ENCODE measurements around the gene LRRC23.
"Not testable (repeated sequence)": the region's sequence is repeated elsewhere in the genome, so short reads cannot be mapped to it uniquely, and the experiment has no call there.

Gene LRRC23, protein sequence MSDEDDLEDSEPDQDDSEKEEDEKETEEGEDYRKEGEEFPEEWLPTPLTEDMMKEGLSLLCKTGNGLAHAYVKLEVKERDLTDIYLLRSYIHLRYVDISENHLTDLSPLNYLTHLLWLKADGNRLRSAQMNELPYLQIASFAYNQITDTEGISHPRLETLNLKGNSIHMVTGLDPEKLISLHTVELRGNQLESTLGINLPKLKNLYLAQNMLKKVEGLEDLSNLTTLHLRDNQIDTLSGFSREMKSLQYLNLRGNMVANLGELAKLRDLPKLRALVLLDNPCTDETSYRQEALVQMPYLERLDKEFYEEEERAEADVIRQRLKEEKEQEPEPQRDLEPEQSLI

DNA sequence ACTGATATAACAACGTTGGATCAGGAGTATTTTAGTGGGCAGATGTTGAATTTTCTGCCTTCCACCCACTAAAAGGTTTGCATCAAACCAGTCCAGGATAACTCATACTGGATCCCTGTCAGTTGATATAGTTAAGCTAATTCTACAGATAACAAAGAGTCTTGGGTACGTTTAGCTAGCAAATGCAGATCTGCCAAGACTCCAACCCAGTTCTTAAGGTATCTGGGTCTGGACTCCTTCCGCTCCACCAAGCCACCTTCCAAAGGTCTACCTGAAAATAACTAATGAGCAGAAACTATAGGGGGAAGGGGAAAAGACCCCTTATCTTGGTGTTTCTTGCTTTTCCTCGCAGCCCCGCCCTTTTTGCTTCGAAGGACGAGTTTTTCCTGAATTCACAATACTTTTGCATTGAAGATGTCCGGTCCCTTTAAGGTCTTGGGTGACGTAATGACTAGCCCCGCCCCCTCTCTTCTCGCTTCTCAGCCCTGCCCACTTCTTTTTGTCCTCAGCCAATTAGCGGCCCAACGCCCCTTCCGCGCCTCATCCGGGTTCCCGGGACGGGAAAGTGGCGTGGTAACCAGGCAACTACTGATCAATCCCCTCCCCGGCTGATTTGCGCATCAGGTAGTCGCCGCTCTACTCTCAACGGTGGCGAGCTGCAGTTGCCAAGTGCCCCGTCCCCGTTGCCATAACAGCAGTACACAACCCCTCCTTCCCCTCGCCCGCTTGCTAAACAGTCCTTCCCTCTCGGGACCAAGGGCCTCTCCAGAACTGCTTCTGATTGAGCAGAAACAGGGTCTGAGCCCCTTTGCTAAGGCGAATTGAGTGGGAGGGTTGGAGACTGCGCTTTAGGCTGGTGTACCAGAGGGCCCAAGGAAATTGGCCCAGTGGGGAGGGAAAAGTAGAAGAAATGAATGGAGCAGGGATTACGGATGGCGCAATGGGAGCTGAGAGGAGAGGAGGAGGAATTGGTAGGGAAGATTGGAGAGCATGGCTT lies at the start of gene LRRC23:
LRRC23 (plus strand) TSS at position 543 of the 997 bp plus-strand sequence. CDS start 812 bp downstream, outside the sequence.
- peak; percentile 76 for DNase-seq

DNA sequence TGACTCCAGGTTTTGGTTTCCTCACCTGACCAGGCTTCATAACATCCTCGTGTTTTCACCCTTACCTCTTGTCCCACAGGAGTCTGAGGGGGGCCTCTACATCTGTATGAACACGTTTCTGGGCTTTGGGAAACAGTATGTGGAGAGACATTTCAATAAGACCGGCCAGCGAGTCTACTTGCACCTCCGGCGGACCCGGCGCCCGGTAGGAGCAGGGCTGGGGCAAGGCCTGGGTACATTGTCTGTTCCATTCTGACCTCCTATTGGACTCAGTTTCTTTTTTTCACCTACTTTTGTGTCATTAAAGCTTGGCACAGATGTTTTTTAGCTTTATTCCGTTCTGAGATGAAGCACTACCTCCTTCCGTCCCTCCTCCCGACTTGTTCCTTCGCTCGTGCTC lies 49.3 kb upstream of the LRRC23 start:
- DNase-seq: no peak

DNA sequence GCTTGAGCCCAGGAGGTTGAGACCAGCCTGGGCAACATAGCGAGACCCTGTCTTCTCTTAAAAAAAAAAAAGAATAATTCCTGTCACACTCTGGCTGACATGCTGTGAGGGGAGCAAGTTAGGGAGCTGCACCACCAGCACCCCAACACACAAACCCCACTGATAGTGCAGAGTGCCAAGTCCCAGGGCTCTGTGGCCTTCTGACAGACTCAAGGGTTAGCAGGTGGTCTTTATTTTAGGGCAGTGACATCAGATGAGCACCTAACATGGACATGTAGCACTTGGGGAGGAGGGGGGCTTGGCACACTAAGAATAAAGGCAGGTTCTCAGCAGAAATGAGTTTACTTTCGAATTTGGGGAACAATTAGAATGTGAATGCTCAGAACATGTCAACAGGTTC lies 45.8 kb upstream of the LRRC23 start:
- DNase-seq: no peak

DNA sequence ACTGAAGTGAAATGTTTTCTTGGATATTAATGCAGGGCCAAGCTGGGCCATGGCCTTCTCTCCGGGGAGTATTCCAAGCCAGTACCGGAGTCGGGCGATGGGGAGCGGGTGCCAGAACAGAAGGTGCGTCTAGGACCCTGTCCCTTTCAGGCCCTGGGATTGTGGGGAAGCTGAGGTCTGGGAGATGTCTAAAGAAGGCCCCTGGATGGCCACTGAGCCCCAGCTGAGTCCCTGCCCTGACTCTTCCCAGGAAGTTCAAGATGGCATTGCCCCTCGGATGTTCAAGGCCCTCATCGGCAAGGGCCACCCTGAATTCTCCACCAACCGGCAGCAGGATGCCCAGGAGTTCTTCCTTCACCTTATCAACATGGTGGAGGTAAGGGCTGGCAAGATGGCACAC lies 44.5 kb upstream of the LRRC23 start:
- no peak for DNase-seq

DNA sequence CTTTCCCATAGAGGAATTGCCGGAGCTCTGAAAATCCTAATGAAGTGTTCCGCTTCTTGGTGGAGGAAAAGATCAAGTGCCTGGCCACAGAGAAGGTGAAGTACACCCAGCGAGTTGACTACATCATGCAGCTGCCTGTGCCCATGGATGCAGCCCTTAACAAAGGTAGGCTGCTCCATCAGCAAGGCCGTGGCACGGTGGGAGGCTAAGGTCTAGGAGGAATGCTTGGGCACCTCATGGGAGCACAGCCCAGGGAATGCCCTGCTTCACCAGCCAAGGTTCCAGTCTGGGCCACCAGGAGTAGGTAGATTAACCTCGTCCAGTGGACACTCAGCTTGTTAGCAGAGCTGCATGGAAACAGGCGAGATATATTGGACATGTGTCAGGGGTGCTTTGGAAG lies 43.7 kb upstream of the LRRC23 start:
- DNase-seq: no peak

DNA sequence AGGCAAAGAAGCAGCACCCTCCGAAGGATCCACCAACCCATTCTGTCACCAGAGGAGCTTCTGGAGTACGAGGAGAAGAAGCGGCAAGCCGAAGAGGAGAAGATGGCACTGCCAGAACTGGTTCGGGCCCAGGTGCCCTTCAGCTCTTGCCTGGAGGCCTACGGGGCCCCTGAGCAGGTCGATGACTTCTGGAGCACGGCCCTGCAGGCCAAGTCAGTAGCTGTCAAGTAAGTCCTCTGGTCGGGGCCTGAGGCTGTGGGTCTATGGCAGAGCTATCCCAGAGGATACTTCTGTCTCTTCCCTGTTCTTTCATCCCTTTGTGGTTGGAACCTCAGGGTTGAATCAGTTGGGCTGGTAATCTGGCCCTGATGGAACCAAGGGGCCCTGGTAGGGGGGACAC lies 43.2 kb upstream of the LRRC23 start:
- no peak for DNase-seq

DNA sequence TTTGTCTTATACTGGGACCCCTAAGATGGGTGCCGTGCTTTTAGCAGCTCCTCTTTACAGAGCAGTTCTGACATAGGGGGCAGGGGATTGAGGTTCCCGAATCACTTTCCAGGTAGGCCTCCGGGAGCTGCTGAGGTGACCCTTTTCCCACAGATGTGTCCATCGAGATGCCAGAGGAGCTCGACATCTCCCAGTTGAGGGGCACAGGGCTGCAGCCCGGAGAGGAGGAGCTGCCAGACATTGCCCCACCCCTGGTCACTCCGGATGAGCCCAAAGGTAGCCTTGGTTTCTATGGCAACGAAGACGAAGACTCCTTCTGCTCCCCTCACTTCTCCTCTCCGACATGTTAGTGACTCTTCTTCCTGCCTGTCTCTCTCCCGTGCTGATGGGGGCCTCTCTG lies 41.6 kb upstream of the LRRC23 start:
- no peak for DNase-seq

DNA sequence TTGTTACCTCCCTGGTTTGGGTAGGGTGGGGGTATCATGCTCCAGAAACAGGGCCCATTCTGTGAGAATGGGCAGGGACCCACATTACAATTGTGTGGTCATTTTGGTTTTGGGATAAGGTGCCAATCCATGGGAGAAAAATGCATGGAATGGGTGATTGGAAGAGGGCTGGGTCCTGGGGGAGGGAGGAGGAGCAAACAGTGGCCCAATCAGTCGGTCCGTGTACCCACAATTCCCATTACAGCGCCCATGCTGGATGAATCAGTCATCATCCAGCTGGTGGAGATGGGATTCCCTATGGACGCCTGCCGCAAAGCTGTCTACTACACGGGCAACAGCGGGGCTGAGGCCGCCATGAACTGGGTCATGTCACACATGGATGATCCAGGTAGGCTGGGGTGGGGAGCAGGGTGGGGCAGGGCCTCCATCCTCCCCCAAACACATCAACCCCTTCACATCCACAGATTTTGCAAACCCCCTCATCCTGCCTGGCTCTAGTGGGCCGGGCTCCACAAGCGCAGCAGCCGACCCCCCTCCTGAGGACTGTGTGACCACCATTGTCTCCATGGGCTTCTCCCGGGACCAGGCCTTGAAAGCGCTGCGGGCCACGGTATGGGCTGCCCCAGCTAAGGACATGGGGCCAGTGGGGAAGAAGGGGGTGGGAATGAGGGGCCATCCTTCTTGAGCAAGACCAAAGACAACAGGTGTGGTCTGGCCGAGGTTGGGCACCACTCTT lies 40.9 kb upstream of the LRRC23 start:
- DNase-seq: no peak

DNA sequence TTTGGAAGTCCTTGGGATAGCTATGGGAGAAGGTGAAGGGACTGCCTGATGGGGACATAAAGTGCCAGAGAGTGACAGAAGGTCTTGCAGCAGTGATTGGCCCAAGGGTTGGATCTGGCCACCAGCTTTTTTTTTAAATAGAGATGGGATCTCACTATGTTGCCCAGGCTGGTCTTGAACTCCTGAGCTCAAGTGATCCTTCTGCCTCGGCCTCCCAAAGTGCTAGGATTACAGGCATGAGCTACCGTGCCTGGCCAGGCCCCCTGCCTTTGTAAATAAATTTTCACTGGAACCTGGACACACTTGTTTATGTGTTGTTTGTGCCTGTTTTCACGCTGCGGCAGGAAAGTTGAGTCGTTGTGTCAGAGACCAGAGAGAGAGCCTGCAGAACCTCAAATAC lies 39.3 kb upstream of the LRRC23 start:
- DNase-seq: not testable (repeated sequence)

DNA sequence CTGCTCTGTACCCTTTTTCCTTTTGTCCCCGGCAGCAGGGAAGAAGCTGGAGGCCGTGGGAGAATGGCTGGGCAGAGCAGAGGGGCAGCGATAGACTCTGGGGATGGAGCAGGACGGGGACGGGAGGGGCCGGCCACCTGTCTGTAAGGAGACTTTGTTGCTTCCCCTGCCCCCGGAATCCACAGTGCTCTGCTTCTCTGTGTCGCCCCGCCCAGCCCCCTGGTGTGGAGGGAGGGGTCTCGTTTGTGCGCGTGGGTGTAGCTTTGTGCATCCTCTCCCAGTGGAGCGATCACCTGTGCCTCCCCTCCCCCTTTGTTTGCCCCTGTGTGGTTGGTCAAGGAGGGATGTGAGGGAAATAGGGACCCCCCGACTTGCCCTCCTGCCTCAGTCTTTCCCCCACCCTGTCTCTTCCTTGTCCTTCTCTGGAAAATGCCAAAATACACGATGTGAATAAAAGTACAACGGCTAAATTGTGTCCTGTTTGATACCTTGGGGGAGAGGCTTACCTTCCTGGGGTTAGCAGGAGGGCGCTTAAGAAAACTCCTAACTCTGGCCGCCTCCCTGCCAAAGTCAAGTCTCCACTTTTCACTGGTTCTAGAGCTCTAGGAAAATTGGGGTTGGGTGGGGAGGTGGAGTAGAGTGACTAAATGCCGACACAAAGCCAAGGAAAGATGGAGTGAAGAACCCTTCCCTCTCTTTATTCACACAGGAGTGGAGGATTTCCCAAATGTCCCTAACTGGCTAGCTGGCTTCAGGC lies 38.3 kb upstream of the LRRC23 start:
- no peak for DNase-seq

DNA sequence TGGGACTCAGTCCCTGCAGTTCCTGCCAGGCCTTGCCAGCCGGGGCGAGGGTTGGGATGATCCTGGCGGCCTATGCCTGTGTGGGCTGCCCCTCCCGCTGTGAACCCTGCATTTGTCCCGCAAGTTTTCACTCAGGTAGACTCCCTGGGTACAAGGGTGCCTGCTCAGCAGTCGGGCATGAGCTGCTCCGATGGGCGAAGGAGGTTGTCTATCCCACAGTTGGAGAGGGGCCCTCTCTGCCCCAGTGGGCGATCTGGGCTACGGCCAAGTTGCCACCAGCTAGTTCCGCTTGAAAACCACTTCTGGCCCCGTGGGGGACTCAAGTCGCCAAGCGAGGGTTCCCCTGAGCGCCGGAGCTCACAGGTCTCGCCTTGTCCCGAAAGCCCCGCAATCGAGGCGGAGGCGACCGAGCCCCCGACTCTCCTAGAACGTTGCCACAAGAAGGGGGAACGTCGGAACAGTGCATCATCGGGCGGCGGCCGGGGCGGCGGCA lies 37.7 kb upstream of the LRRC23 start:
- no peak for DNase-seq

DNA sequence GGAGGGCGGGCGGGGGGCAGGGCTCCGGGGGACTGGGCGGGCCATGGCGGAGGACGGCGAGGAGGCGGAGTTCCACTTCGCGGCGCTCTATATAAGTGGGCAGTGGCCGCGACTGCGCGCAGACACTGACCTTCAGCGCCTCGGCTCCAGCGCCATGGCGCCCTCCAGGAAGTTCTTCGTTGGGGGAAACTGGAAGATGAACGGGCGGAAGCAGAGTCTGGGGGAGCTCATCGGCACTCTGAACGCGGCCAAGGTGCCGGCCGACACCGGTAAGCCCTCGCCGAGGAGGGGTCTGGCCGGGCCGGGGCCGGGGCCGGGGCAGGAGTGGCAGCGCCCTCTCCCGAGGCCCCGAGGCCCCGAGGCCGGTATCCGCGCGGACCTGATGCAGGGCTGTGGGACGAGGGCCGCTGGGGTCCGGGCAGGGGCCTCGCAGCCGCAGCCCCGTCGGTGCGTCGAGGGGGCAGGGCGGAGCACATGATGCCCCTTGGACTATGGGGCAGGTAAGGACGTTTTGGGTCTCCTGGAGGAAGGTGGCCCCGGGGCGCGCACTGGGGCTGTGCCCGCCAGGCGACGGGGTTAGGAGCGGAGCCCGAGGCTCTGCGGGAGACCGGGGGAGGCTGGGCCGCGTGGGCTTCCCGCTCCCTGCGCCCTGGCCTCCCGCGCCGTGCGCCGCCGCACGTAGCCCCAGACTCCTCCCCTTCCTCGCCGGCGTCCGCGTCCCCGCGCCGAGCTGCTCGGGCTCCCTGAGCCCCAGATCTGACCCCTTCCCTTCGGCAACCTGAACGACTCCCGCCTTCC lies 37.0 kb upstream of the LRRC23 start, which contains the start of gene TPI1:
TPI1 (plus strand) TSS at position 119 of the 798 bp plus-strand sequence; CDS start at position 155, 36 bp downstream.
- DNase-seq: no peak

DNA sequence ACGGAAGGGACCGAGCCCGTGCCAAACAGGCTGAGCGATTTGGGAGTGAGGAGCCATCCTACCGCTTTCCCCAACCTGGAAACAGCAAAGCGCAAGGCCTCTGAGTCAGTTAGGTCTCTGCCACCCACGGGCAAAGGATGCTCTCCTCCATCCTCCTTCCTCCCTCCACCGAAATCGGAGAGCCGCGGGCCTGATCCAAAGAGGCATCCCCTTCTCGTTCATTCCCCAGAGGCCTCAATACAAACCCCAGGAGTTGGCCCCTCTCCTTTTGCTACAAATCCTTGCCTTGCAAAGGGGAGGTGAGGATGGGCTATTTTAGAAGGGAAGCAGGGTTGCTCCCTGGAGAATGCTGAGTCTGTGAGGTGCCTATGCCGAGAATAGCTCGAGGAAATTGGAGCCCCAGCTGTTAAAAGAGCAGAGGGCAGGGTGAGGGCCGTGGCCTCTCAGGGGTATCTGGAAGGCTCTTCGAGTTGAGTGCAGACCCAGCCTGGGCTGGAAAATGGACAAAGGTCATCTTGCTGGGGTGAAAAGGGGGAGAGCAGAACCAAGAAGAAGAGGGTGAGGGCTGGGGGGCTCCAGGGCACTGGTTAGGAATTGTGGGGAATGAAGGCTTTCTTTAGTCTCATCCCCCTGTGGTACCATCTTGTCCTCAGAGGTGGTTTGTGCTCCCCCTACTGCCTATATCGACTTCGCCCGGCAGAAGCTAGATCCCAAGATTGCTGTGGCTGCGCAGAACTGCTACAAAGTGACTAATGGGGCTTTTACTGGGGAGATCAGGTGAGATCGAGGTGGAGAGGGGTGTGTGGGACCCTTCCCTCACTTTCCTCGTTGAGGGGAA lies 36.2 kb upstream of the LRRC23 start:
- no peak for DNase-seq

DNA sequence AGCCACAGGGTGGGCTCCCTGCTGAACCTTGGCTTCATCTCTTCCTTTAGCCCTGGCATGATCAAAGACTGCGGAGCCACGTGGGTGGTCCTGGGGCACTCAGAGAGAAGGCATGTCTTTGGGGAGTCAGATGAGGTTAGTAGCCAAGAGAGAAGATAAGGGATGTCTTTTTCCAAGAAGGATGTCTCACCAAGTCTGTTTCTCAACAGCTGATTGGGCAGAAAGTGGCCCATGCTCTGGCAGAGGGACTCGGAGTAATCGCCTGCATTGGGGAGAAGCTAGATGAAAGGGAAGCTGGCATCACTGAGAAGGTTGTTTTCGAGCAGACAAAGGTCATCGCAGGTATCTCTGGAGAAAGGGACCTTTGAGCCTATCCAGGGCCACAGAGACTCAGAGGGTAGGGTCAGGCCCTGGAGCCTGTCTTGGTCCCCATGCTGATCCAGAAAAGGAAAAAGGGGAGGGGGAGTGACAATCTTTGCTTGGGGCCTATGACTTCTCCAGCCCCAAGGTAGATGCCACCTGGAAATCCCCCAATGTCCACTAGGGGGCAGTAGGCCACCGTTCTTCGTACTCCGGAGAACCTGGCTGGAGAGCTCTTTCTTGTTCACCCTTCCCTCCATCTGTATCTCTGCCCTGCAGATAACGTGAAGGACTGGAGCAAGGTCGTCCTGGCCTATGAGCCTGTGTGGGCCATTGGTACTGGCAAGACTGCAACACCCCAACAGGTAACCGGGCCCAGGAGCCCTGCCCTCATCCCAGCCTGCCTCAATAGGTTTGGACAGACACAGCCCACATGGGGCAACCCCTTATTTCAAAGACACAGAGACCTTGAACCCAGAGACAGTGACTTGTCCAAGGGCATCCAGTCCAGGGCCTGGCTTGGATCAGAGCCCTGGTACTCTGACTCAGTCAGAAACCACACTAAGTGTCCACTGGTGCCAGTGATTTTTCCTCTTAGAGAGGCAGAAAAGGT lies 35.3 kb upstream of the LRRC23 start:
- DNase-seq: no peak

DNA sequence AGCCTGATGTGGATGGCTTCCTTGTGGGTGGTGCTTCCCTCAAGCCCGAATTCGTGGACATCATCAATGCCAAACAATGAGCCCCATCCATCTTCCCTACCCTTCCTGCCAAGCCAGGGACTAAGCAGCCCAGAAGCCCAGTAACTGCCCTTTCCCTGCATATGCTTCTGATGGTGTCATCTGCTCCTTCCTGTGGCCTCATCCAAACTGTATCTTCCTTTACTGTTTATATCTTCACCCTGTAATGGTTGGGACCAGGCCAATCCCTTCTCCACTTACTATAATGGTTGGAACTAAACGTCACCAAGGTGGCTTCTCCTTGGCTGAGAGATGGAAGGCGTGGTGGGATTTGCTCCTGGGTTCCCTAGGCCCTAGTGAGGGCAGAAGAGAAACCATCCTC lies 34.3 kb upstream of the LRRC23 start:
- not testable (repeated sequence) for DNase-seq

DNA sequence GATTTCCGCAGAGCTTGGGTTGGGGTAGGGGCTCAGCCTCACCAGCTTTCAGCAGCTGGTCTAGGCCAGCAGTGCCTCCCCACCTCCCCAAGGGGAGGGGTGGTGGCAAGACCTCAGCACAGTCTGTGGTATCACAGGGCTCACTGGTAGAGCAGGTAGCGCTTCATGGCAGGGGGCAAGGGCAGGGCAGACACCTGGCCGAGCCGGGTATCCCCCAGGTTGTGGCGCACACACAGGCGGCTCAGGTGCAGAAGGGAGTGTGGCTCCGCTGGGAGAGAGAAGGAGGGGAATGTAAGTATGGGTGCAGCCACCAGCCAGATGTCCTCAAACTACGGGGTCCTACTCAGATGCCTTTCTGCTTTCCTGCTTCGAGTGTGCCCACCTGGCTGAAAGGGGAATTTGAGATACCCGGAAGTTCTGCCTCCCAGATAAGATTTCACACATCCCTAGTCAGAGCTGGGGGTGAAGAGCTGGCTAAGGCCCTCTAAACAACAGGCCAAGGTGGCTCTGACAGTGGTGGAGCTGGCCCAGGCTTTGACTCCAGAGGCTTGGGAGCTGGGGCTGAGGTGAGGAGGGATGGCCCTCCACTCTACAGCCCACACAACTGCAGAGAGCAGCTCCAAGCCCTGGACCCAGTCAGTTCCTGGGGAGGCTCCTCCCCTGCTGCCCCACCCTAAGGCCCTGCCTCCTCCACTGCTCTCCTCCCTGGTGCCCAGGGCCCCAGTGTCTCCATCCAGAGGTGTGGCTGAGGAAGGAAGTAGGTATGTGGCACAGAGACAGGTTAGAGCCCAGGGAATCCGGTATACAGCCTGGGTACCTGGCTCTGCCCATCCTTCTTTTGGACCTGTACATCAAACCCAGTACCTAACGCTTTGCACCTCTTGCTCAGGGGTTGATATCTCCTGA lies 33.3 kb upstream of the LRRC23 start:
- no peak for DNase-seq

DNA sequence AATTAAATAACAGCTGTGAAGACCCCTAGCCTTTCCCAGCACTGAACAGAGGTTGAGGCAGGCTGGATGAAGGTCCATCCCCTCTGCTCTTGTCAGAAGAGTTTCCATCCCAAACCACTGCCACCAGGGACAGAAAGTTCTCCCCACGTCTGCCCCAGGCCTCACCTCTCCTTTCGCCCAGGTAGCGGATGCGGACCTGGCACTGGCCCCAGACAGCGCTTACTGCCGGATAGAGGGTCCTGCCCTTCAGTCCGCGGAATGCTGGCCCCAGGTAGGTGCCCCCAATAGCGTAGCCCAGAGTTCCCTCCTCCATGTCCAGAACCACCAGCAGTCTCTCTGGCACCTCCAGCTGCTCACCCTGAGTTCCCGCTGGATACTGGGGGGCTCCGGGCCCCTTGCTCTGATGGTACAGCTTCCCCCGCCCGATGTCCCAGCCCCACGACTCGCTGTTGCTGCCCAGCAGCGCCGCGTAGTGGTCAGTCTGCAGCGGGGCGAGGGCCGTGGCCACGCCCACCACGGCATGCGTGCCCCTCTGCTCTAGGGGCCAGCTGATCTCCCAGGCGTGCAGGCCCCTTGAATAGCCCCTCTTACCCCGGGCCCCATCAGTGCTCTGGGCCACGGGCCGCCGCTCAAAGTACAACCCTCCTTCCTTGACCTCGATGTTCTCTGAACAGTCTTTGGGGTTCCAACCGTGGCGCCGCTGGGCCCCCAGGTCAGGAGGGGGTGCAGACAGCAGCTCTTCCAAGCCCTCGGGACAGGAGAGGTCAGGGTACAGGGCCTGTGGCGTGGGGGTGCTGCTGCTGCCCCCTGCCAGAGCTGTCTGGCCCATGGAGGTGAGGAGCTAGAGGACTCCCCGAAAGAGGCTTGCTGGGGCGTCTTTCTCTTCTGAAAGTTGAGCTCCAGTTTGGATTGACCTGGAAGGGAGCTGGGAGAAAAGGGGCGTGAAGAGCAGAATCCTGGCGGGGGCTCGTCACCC lies 32.3 kb upstream of the LRRC23 start:
- DNase-seq: no peak
